Chondrocyte (in vitro differentiated cells): ENCODE results near the gene GPR87. TPM values are rescaled to one million over a fixed set of nuclear protein-coding genes. Genes with fewer than 3 reads are reported as not detected.

Source experiments
- DNase-seq: peaks from one replicate; pipeline ENCODE4 v3.0.0; 2021; ENCODE audit warnings: mixed read lengths, low spot score
- H3K27ac Mint-ChIP-seq: one replicate; pipeline ENCODE4 v1.8.0; 2021; ENCODE audit warnings: mild to moderate bottlenecking, moderate library complexity, mixed read lengths; ENCODE audit not compliant: unreplicated experiment
- H3K27me3 Mint-ChIP-seq: 2 replicates; pipeline ENCODE4 v1.8.0; 2021; ENCODE audit warnings: low read depth, mixed read lengths
- H3K36me3 Mint-ChIP-seq: 2 replicates; pipeline ENCODE4 v1.8.0; 2021; ENCODE audit warnings: low read depth, mixed read lengths
- H3K4me1 Mint-ChIP-seq: 2 replicates; pipeline ENCODE4 v1.8.0; 2021; ENCODE audit warnings: low read depth, mild to moderate bottlenecking, mixed read lengths
- H3K4me3 Mint-ChIP-seq: one replicate; pipeline ENCODE4 v1.8.0; 2021; ENCODE audit warnings: mild to moderate bottlenecking, moderate library complexity, mixed read lengths; ENCODE audit not compliant: unreplicated experiment
- H3K9me3 Mint-ChIP-seq: 2 replicates; pipeline ENCODE4 v1.8.0; 2021; ENCODE audit warnings: low read depth, mixed read lengths
- CTCF ChIP-seq: fragments of 200-600 bp; sonication (generic); IDR thresholded peaks from 2 replicates; pipeline ENCODE4 v1.5.0; 2021; ENCODE audit warnings: antibody characterized with exemption, mild to moderate bottlenecking, moderate library complexity
- total RNA-seq: library from RNA; stranded (reverse); gene quantifications from 3 replicates; pipeline ENCODE4 v1.2.1, GENCODE V29; 2021

GPR87 gene
- total RNA-seq, 1 donor from 2014 or later: not detected

GRCh38 chr3:151318991-151319390, 2.4 kb upstream of the GPR87 start:
- TF ChIP-seq CTCF: no peak
- Mint-ChIP-seq H3K4me3 (no peak overlapping the region), H3K27ac (no peak overlapping the region), H3K27me3 (no peaks in the 10 kb centered on the region), H3K36me3 (peaks cover 1% of the 10 kb centered on the region), H3K4me1 (peaks cover 22% of the 10 kb centered on the region), H3K9me3 (peaks cover 9% of the 10 kb centered on the region)
- DNase-seq: no peak

- H3K4me1 Mint-ChIP-seq: peaks cover 22% of the 10 kb centered on the region
- DNase-seq: no peak
- no peak overlapping the region for H3K27ac Mint-ChIP-seq
Observed at GRCh38 chr3:151318313-151318712, 1.7 kb upstream of the GPR87 start.

GRCh38 chr3:151315846-151316245, 774 bp downstream of the GPR87 start:
- Mint-ChIP-seq H3K27ac (no peak overlapping the region), H3K4me3 (no peak overlapping the region), H3K4me1 (peaks cover 22% of the 10 kb centered on the region), H3K9me3 (peaks cover 9% of the 10 kb centered on the region), H3K36me3 (no peaks in the 10 kb centered on the region), H3K27me3 (no peaks in the 10 kb centered on the region)
- no peak for DNase-seq
- TF ChIP-seq CTCF: no peak

More at GRCh38 chr3:151318313-151318712, 1.7 kb upstream of the GPR87 start:
- Mint-ChIP-seq H3K9me3 (peaks cover 9% of the 10 kb centered on the region), H3K36me3 (peaks cover 1% of the 10 kb centered on the region), H3K4me3 (no peak overlapping the region), H3K27me3 (no peaks in the 10 kb centered on the region)
- no peak for TF ChIP-seq CTCF

GRCh38 chr3:151315136-151315535, 1.5 kb downstream of the GPR87 start:
- H3K27me3 Mint-ChIP-seq: no peaks in the 10 kb centered on the region
- peaks cover 9% of the 10 kb centered on the region for H3K9me3 Mint-ChIP-seq
- H3K4me1 Mint-ChIP-seq: peaks cover 22% of the 10 kb centered on the region
- no peak overlapping the region for H3K4me3 Mint-ChIP-seq
- DNase-seq: no peak
- no peaks in the 10 kb centered on the region for H3K36me3 Mint-ChIP-seq
- TF ChIP-seq CTCF: no peak
- H3K27ac Mint-ChIP-seq: no peak overlapping the region

- no peak overlapping the region for H3K27ac Mint-ChIP-seq
- no peaks in the 10 kb centered on the region for H3K27me3 Mint-ChIP-seq
- H3K4me3 Mint-ChIP-seq: no peak overlapping the region
- H3K4me1 Mint-ChIP-seq: peaks cover 22% of the 10 kb centered on the region
- no peaks in the 10 kb centered on the region for H3K36me3 Mint-ChIP-seq
- H3K9me3 Mint-ChIP-seq: peaks cover 9% of the 10 kb centered on the region
- TF ChIP-seq CTCF: no peak
- DNase-seq: no peak
Observed at GRCh38 chr3:151314593-151314992, 2.0 kb downstream of the GPR87 start.
